Duodenal mucosa (tissue), 2 donors: ENCODE data around the gene LMF1.

Source experiments
- H3K27ac ChIP-seq: one replicate; pipeline ENCODE4 v1.7.0; 2013; ENCODE audit warnings: low read depth, low read length
- H3K27me3 ChIP-seq, 2 donors: one replicate each; pipeline ENCODE4 v1.7.0; 2013; ENCODE audit warnings: low read length in 2 of 2, control low read depth in 1 of 2; ENCODE audit not compliant: insufficient read depth in 2 of 2, control insufficient read depth in 1 of 2
- H3K36me3 ChIP-seq, 2 donors: one replicate each; pipeline ENCODE4 v1.7.0; 2013; ENCODE audit warnings: low read length in 2 of 2, control low read depth in 1 of 2; ENCODE audit not compliant: insufficient read depth in 2 of 2, control insufficient read depth in 1 of 2
- H3K4me1 ChIP-seq, 2 donors: one replicate each; pipeline ENCODE4 v1.7.0; 2013; ENCODE audit warnings: low read length in 2 of 2, control low read depth in 1 of 2; ENCODE audit not compliant: insufficient read depth in 2 of 2, control insufficient read depth in 1 of 2
- H3K4me3 ChIP-seq, 2 donors: one replicate each; pipeline ENCODE4 v1.7.0; 2013; ENCODE audit warnings: low read length in 2 of 2, low read depth in 1 of 2
- H3K9ac ChIP-seq, 2 donors: one replicate each; pipeline ENCODE4 v1.7.0; 2013; ENCODE audit warnings: low read length in 2 of 2, low read depth in 1 of 2
- H3K9me3 ChIP-seq, 2 donors: one replicate each; pipeline ENCODE4 v1.7.0; 2013; ENCODE audit warnings: low read length in 2 of 2, control low read depth in 1 of 2; ENCODE audit not compliant: control insufficient read depth in 1 of 2

LMF1 gene

GRCh38 chr16:985646-986400, 15.0 kb upstream of the LMF1 start:
- Histone ChIP-seq H3K27me3 (peaks cover 3 to 21% of the 10 kb centered on the region in 2 donors), H3K9ac (no peak overlapping the region), H3K4me3 (no peak overlapping the region), H3K9me3 (no peaks in the 10 kb centered on the region), H3K27ac (no peak overlapping the region), H3K4me1 (no peaks in the 10 kb centered on the region), H3K36me3 (no peaks in the 10 kb centered on the region)

GRCh38 chr16:984736-985636, 14.2 kb upstream of the LMF1 start:
- Histone ChIP-seq H3K9me3 (no peaks in the 10 kb centered on the region), H3K9ac (no peak overlapping the region), H3K36me3 (no peaks in the 10 kb centered on the region), H3K4me1 (no peaks in the 10 kb centered on the region), H3K4me3 (no peak overlapping the region), H3K27me3 (peaks cover 2 to 18% of the 10 kb centered on the region in 2 donors), H3K27ac (no peak overlapping the region)

GRCh38 chr16:984121-984694, 13.4 kb upstream of the LMF1 start:
- Histone ChIP-seq H3K9ac (no peak overlapping the region), H3K4me3 (no peak overlapping the region), H3K9me3 (no peaks in the 10 kb centered on the region), H3K27me3 (peaks cover 6 to 15% of the 10 kb centered on the region in 2 donors), H3K4me1 (no peaks in the 10 kb centered on the region), H3K36me3 (no peaks in the 10 kb centered on the region), H3K27ac (no peak overlapping the region)

DNA sequence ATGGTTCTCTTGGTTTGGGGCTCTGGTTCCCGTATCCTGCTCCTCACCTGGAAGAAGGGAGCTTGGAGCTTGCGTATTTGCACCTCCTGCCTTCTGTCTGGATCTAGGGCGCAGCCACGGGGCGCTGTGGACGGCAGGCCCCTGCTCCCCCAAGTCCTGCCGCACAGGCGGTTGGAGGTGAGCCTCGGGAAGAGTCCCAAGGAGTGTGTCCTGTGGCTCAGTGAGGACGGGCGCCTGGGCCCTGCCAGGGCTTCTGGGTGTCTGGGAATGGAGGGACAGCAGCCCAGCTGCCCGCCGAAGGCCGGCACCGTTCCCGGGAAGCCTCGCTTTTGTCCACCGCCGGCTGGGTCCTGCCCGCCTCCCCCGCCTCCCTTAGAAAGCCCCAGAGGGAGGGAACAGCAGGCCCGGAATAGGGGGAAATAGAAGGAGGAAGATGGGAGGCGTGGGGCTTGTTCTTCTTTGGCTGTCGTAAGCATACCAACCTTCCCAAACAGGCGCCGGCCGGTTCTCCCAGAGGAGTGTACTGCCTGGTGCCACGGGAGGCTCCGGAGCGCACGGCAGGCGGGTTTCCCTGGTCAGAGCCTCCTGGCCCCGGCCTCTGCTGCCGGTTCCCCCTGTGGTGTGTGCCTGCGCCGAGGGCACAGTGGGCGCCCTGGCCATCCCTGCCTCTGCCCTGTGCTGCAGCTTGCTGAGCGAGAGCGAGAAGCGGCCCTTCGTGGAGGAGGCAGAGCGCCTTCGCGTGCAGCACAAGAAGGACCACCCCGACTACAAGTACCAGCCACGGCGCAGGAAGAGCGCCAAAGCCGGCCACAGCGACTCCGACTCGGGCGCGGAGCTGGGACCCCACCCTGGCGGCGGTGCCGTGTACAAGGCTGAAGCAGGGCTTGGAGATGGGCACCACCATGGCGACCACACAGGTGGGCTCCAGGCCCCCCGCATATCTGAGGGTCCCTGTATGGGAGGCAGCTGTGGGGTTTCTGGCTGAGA, 12.6 kb upstream of the LMF1 start:
- H3K27me3 ChIP-seq: peaks cover 12 to 18% of the 10 kb centered on the region in 2 donors
- no peak overlapping the region for H3K27ac ChIP-seq
- no peaks in the 10 kb centered on the region for H3K36me3 ChIP-seq
- no peak overlapping the region for H3K9ac ChIP-seq
- no peaks in the 10 kb centered on the region for H3K4me1 ChIP-seq
- no peak overlapping the region for H3K4me3 ChIP-seq
- H3K9me3 ChIP-seq: no peaks in the 10 kb centered on the region

- Histone ChIP-seq H3K9me3 (no peaks in the 10 kb centered on the region), H3K27ac (no peak overlapping the region), H3K27me3 (peaks cover 14 to 21% of the 10 kb centered on the region in 2 donors), H3K36me3 (no peaks in the 10 kb centered on the region), H3K4me3 (peak overlapping the region in 1 of 2 donors; percentile 36), H3K9ac (no peak overlapping the region), H3K4me1 (no peaks in the 10 kb centered on the region)
These were observed 11.6 kb upstream of the LMF1 start for GRCh38 chr16:982145-983043.

- Histone ChIP-seq H3K9me3 (no peaks in the 10 kb centered on the region), H3K4me1 (no peaks in the 10 kb centered on the region), H3K27me3 (peaks cover 17 to 21% of the 10 kb centered on the region in 2 donors), H3K9ac (no peak within 1 kb of the TSS), H3K27ac (no peak within 1 kb of the TSS), H3K36me3 (no peaks in the 10 kb centered on the region), H3K4me3 (peak within 1 kb of the TSS; percentile 35 to 45)
These were observed 10.9 kb upstream of the LMF1 start, which contains the start of gene SOX8 for GRCh38 chr16:981695-982144. SOX8 (plus strand) TSS chr16:981770; CDS start chr16:981923, 153 bp downstream.

- no peaks in the 10 kb centered on the region for H3K9me3 ChIP-seq
- H3K27me3 ChIP-seq: peaks cover 21 to 23% of the 10 kb centered on the region in 2 donors
- no peak overlapping the region for H3K27ac ChIP-seq
- no peak overlapping the region for H3K9ac ChIP-seq
- H3K4me3 ChIP-seq: peak overlapping the region in 1 of 2 donors; percentile 40
- no peaks in the 10 kb centered on the region for H3K36me3 ChIP-seq
- no peaks in the 10 kb centered on the region for H3K4me1 ChIP-seq
These were observed 9.7 kb upstream of the LMF1 start for GRCh38 chr16:980595-980854.

GRCh38 chr16:979859-980594, 9.2 kb upstream of the LMF1 start:
- Histone ChIP-seq H3K36me3 (no peaks in the 10 kb centered on the region), H3K27ac (no peak overlapping the region), H3K27me3 (peaks cover 21 to 23% of the 10 kb centered on the region in 2 donors), H3K4me1 (no peaks in the 10 kb centered on the region), H3K4me3 (peak overlapping the region in 1 of 2 donors; percentile 40), H3K9me3 (no peaks in the 10 kb centered on the region), H3K9ac (no peak overlapping the region)
